Activated naive CD4-positive, alpha-beta T cell treated with anti-CD3 and anti-CD28 coated beads, Interleukin-2, amount 10 ng/mL, durations not matched to agents 7 days and 5 days (primary cell): Measurements from ENCODE around the gene TMEM88.

Experiments used
- CTCF ChIA-PET: fragments of 350-600 bp; sonication (Branson Sonifier 250); formaldehyde crosslinking; loops from one replicate; lab custom pipeline; 2021; ENCODE audit warnings: antibody characterized with exemption; lab: Charles Lee
- DNase-seq: peaks from one replicate; pipeline ENCODE4 v3.0.0-alpha.2; 2020
- H3K27ac Mint-ChIP-seq: one replicate; pipeline ENCODE4 v1.8.0; 2021; ENCODE audit warnings: mild to moderate bottlenecking, moderate library complexity, mixed read lengths
- H3K27me3 Mint-ChIP-seq: one replicate; pipeline ENCODE4 v1.8.0; 2021; ENCODE audit warnings: mild to moderate bottlenecking, mixed read lengths
- H3K36me3 Mint-ChIP-seq: one replicate; pipeline ENCODE4 v1.8.0; 2021; ENCODE audit warnings: mixed read lengths
- H3K4me1 Mint-ChIP-seq: one replicate; pipeline ENCODE4 v1.8.0; 2021; ENCODE audit warnings: mixed read lengths
- H3K4me3 Mint-ChIP-seq: one replicate; pipeline ENCODE4 v1.8.0; 2021; ENCODE audit warnings: mild to moderate bottlenecking, moderate library complexity, mixed read lengths
- H3K9me3 Mint-ChIP-seq: one replicate; pipeline ENCODE4 v1.8.0; 2021; ENCODE audit warnings: mixed read lengths

The TMEM88 gene

DNA sequence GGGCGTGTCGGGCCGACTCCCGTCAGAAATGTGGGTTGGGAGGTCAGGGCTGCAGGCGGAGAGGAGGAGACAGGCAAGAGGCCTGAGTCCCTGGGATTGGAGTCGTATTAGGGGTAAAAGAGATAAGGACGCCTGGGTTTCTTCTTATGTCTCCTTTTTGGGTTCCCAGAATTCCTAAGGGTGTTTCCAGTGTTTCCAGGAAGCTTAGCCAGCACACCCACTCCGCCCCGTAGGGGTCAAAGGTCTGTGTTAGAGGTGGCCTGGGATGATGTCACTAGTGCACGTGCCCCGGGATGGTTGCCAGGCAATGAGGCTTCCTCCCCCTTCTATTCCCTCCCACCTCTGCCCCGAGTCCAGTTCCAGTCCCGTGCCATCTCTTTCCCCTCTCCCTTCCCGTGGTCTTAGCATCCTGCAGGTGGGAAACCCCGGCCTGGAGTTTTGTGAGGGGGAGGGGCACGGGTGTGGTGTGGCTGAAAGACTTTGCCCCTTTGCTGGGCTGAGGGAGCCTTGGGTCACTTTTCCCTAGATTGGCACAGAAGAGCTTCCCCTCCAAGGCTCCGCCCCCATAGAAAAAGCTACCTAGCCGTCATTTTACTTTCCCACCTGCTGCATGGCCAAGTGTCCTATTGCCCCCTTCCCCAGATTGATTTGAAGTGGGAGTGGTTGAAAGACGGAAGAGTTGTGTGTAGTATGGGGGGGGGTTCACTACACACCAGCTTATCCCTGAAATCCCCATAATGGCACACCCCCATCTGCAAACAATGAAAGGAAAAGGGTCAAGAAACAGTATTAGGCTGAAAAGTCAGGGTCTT is 18.1 kb upstream of the TMEM88 start:
- CTCF ChIA-PET, result interaction anchor here (1.3 to 3.0 kb wide), 3 partner anchors 14 to 204 kb away, joined by 3 to 15 read pairs (median 3); no protein-coding TSS in a partner anchor
- H3K36me3 Mint-ChIP-seq, result peaks cover 8% of the 10 kb centered on the region
- H3K4me1 Mint-ChIP-seq, result peaks cover 65% of the 10 kb centered on the region
- peak overlapping the region; percentile 90 for H3K27ac Mint-ChIP-seq
- peak; percentile 73 for DNase-seq
- peak overlapping the region; percentile 98 for H3K4me3 Mint-ChIP-seq
- H3K9me3 Mint-ChIP-seq, result no peaks in the 10 kb centered on the region
- H3K27me3 Mint-ChIP-seq, result peaks cover 25% of the 10 kb centered on the region

DNA sequence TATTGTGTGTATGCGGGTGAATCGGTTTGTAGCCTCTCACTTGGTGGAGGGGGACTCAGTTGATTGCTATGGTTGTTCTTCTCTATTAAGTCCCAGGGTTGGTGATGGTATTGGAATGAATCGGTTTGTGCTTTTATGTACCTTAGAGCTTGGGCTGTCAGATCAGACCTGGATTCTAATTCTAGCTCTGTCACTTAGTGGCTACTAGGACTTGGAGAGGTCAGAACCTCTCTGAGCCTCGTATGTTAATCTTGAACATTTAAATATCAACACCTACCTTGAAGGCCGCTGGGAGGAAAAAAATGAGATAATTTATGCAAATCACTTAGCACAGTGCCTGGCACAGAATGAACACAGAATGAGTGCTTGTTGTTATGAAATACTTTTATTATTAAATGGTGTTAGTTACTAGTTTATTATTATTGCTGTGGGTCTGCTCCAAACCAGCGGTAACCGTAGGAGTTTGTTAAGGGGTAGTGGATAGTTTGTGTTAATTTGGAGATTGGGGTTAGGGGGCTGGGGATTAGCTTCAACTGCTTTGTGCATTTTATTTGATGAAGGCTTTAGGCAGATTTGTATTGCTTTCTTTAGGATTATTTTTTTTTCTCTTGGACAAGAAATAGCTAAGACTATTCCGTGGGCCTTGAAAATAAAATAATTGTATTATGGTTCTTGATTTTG is 17.3 kb upstream of the TMEM88 start:
- DNase-seq, result no peak
- Mint-ChIP-seq H3K9me3 (no peaks in the 10 kb centered on the region), H3K36me3 (peaks cover 8% of the 10 kb centered on the region), H3K4me3 (peak overlapping the region; percentile 98), H3K27ac (peak overlapping the region; percentile 90), H3K4me1 (peaks cover 71% of the 10 kb centered on the region), H3K27me3 (peaks cover 18% of the 10 kb centered on the region)
- CTCF ChIA-PET, result interaction anchor here (1.3 to 3.0 kb wide), 3 partner anchors 13 to 204 kb away, joined by 3 to 15 read pairs (median 3); no protein-coding TSS in a partner anchor

DNA sequence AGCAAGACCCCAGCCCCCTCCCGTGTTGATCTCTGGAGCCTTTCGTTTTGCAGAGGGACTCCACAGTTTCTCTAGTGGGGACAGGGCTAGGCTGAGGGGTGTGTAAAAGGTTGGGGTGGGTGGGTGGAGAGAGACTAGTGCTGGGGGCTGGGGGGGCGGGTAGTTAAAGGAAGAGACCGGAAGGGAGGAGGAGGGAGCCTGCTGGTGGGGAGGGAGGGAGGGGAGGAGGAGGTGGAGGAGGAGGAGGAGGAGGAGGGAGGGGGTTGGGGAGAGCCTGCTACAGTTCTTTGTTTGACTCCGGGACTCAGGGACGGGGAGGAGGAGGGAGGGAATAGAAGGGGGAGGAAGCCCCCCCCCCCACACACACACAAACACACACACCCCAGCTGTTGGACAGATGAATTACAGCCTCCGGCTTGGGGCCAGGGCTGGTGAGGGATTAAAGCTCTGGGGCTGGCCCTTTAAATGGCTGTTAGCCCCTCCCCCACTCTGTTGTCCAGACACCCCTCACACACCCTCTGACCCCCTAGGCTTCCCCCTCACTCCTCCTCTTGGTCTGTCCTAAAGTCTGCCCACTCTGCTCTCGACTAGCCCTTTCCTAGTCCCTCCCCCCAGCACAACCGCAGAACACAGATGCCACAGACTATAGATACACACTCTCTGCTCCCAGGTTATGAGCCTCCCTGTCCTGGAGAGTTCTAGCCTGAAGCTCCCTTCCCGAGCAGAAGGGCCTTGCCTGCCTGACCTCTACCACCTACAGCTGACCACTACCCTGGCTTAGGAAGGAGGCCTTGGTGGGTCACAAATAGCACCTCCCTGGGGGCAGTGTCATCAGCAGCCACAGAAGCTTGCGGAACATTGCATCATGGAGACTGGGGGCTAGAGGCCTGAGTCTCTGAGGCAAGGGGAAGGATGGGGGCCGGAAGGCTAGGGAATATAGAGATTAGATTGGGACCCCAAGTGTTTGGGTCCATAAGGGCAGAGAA is 16.5 kb upstream of the TMEM88 start:
- CTCF ChIA-PET, result interaction anchor here (0.6 to 3.0 kb wide), 5 partner anchors 12 to 203 kb away, joined by 3 to 15 read pairs (median 4); partner anchors contain the start of gene NAA38
- Mint-ChIP-seq H3K4me1 (peaks cover 67% of the 10 kb centered on the region), H3K4me3 (peak overlapping the region; percentile 98), H3K27ac (peak overlapping the region; percentile 67), H3K27me3 (peaks cover 11% of the 10 kb centered on the region), H3K36me3 (peaks cover 8% of the 10 kb centered on the region), H3K9me3 (no peaks in the 10 kb centered on the region)
- DNase-seq, result peak; percentile 52

DNA sequence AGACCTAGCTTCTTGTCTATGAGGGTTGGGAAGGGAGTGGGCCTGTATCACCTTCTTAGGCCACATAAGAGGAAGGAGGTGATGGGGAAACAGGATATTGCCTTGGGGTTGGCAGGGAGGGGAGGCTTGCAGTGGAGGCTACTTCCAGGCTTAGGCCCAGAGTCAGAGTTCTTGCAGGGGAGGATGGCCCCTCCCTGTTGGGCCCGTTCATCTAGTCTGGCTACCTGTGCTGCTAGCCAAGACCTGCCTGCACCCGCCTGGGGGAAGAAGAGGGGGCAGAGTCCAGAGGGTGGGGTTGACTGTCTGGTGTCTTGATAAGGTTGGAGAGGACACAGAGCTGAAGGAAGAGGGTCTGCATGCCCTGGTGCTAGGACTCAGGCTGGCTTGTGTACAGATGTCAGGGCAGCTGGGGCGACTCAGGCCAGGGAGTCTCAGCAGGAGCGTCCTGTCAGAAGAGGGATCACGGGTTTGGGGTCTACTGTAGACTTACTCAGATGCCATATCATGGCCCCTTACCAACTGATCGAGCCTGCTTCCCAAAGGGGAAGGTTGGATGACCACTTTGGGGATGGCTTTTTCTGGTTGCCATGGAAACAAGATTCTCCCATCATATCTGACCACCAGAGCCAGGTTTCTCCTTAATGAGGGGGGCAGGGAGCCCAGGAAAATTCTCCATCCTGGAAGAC is 15.5 kb upstream of the TMEM88 start:
- H3K36me3 Mint-ChIP-seq, result peaks cover 8% of the 10 kb centered on the region
- peaks cover 6% of the 10 kb centered on the region for H3K27me3 Mint-ChIP-seq
- peak overlapping the region; percentile 67 for H3K27ac Mint-ChIP-seq
- DNase-seq, result peak; percentile 33
- H3K4me1 Mint-ChIP-seq, result peaks cover 64% of the 10 kb centered on the region
- no peaks in the 10 kb centered on the region for H3K9me3 Mint-ChIP-seq
- CTCF ChIA-PET, result interaction anchor here (0.6 to 3.0 kb wide), 4 partner anchors 11 to 151 kb away, joined by 3 to 15 read pairs (median 4); partner anchors contain the start of gene NAA38
- H3K4me3 Mint-ChIP-seq, result peak overlapping the region; percentile 56

DNA sequence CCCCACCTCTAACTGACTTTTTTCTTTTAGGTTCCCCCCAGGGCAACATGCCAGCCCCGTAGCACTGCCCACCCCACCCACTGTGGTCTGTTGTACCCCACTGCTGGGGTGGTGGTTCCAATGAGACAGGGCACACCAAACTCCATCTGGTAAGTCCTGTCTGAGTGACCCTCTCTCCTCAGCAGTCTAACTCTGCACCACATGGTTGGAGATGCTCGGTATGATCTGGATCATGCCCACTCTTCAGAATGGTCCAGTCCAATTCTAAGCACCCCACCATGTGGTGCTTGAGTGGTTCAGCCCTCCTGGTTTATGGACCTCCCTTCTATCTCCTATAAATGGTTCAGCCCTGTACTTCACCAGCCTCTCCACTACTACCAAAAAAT is 15.0 kb upstream of the TMEM88 start:
- H3K27me3 Mint-ChIP-seq, result peaks cover 6% of the 10 kb centered on the region
- no peak overlapping the region for H3K4me3 Mint-ChIP-seq
- peaks cover 8% of the 10 kb centered on the region for H3K36me3 Mint-ChIP-seq
- peaks cover 65% of the 10 kb centered on the region for H3K4me1 Mint-ChIP-seq
- H3K27ac Mint-ChIP-seq, result no peak overlapping the region
- H3K9me3 Mint-ChIP-seq, result no peaks in the 10 kb centered on the region
- CTCF ChIA-PET, result interaction anchor here (1.4 to 3.0 kb wide), 3 partner anchors 11 to 150 kb away, joined by 4 to 15 read pairs (median 4); no protein-coding TSS in a partner anchor
- DNase-seq, result no peak

DNA sequence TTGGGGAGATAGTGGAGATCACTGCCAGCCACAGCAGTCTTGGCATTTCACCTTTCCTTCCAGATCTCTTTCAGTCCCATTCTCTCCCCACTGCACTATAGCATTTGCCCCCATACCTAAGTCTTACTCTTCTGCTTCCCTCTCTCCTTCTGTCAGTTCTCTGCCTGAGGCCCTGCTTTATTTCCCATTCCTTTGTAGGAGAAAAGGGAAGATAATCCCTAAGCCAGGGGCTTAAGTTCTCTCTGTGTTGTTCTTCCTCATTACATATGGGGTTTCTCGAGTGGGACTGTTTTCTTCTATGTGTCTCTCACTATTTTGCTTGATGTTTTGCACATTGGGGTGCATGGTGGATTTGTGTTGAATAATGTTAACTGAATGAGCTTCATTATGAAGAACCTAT is 14.4 kb upstream of the TMEM88 start:
- Mint-ChIP-seq H3K27ac (peak overlapping the region; percentile 0), H3K27me3 (peaks cover 6% of the 10 kb centered on the region), H3K9me3 (no peaks in the 10 kb centered on the region), H3K36me3 (peaks cover 8% of the 10 kb centered on the region), H3K4me3 (peak overlapping the region; percentile 79), H3K4me1 (peaks cover 68% of the 10 kb centered on the region)
- CTCF ChIA-PET, result interaction anchor here (1.2 to 2.0 kb wide), 3 partner anchors 8 to 149 kb away, joined by 3 to 4 read pairs (median 4); no protein-coding TSS in a partner anchor
- DNase-seq, result no peak

DNA sequence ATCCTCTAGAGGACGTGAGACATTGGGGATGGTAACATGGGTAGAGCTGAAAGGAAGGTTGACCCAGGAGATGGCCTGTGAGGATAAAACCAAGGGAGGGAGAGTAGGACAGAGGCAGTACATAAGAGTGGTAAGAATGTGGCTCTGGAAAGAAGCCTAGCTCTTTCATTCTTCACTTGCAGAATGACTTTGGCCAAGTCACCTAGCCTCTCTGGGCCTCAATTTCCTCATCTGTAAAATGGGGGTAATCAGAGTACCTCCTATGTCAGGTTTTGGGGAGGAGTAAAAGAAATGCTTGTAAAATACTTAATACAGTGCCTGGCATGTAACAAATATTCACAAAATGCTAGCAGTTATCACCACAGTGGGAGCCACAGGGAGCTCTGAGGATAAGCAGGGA is 14.0 kb upstream of the TMEM88 start:
- H3K4me1 Mint-ChIP-seq, result peaks cover 70% of the 10 kb centered on the region
- peak overlapping the region; percentile 79 for H3K4me3 Mint-ChIP-seq
- peaks cover 6% of the 10 kb centered on the region for H3K27me3 Mint-ChIP-seq
- peak overlapping the region; percentile 83 for H3K27ac Mint-ChIP-seq
- no peak for DNase-seq
- CTCF ChIA-PET, result interaction anchor here (0.9 to 1.4 kb wide), 3 partner anchors 9 to 10 kb away, joined by 3 to 4 read pairs (median 3); no protein-coding TSS in a partner anchor
- H3K9me3 Mint-ChIP-seq, result no peaks in the 10 kb centered on the region
- H3K36me3 Mint-ChIP-seq, result peaks cover 8% of the 10 kb centered on the region

DNA sequence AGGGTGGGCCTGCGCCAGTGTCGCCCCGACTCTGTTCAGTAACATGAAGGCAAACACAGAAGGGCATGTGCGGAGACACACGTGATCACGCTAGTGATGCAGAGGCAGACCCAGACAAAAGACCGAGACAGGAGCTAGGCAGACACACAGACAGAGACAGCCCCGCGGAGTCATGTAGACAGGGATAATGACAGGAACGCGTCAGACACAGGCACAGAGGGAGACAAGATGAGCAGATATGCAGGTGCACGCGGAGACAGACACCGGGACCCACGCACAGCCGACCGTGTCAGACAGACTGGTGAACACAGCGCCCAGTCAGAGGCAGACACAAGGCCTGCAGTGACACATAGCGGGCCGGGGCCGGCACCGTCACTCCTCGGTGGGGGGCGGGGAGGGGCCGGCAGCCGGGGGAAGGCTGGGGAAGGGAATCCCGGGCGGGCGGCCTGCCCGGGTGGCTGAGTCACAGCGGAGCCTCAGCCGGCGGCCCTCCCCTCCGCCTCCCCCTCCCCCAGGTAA is 13.4 kb upstream of the TMEM88 start:
- Mint-ChIP-seq H3K4me1 (peaks cover 66% of the 10 kb centered on the region), H3K36me3 (peaks cover 8% of the 10 kb centered on the region), H3K4me3 (peak overlapping the region; percentile 79), H3K27me3 (peaks cover 6% of the 10 kb centered on the region), H3K27ac (peak overlapping the region; percentile 97), H3K9me3 (no peaks in the 10 kb centered on the region)
- CTCF ChIA-PET, result interaction anchor here (0.9 to 1.4 kb wide), 4 partner anchors 8 to 20 kb away, joined by 3 to 4 read pairs (median 4); no protein-coding TSS in a partner anchor
- peak; percentile 81 for DNase-seq

DNA sequence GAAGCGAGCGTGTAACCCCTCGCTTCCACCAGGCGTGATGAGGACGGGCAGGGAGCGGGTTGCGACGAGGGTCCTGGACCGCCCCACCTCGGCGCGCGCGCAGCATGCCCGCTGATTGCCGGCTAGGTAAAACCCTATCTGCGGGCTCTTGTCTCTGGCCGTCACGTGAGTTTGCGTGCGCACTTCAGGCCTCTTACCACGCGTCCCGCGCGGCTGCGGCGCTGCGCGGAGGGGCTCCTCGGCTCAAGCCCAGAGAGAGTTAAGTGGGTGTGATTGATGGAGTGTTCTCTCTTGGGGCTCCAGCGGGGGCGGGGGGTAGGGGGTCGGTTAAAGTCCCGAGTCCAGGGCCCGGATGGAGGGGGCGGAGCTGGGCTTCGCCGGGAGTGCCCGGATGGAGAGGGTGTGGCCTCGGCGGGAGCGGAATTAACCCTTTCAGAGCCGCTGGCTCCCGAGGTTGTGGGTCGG is 12.9 kb upstream of the TMEM88 start:
- peak; percentile 87 for DNase-seq
- Mint-ChIP-seq H3K9me3 (no peaks in the 10 kb centered on the region), H3K27me3 (peaks cover 3% of the 10 kb centered on the region), H3K4me1 (peaks cover 62% of the 10 kb centered on the region), H3K36me3 (peaks cover 8% of the 10 kb centered on the region), H3K27ac (peak overlapping the region; percentile 97), H3K4me3 (peak overlapping the region; percentile 79)
- CTCF ChIA-PET, result interaction anchor here (0.9 to 1.0 kb wide), 3 partner anchors 8 to 147 kb away, joined by 3 to 4 read pairs (median 3); no protein-coding TSS in a partner anchor

DNA sequence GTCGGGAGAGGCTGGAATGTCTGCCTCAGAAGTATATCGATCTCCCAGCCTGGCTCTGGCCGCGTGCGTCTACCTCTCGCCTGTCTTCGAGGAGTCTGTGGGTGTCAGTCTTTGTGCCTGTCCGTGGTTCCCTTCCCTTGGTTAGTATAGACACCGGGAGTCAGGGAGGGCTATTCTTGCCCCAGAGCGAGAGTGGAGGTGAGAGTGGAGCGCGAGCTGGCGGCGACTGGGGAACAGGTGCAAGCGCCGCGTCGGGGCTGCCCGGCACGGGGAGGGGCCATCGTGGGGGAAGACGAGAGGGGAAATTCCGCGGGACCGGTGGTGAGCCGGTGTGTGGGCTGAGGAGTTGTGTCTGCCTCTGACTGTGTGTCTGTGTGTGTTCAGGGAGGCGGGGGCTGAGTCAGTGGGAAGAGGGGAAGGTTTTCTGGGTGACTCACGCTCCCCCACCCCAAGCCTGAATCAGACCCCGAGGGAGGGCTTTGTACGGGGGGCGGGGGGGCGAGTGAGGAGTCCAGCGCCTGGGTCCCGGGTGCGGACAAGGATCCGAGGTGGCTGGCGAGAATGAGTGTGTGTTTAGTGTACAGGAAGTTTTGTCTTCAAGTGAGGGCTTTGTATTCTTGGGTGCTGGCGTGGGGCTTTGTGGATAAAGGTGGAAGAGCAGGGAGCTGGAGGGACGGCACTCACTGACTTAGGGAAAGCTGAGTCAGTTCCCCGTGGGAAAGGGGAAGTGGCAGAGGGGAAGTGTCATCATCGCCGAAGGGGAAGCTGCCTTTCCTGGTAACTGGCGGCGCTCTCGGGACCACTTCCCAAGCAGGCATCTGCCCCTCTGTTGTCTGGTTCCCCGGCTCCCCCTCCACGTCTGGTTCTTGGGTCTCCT is 12.2 kb upstream of the TMEM88 start:
- Mint-ChIP-seq H3K27me3 (no peaks in the 10 kb centered on the region), H3K9me3 (no peaks in the 10 kb centered on the region), H3K36me3 (peaks cover 8% of the 10 kb centered on the region), H3K4me3 (peak overlapping the region; percentile 79), H3K27ac (peak overlapping the region; percentile 97), H3K4me1 (peaks cover 55% of the 10 kb centered on the region)
- DNase-seq, result peak; percentile 89
- CTCF ChIA-PET, result interaction anchor here (0.6 to 1.0 kb wide), 3 partner anchors 21 to 157 kb away, joined by 3 to 4 read pairs (median 4); no protein-coding TSS in a partner anchor

DNA sequence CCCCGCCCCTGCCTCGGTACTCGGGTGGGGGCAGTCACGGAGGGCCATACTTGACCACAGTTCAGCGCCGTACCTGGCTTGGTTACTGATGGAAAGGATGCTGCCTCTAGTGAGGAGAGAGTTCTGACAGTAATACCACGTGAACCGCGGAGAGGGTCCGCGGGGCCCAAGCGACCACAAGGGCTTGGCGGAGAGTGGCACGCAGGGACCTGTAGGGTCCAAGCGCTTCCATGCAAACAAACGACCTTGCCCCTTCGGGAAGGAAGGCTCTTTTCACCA is 11.7 kb upstream of the TMEM88 start:
- Mint-ChIP-seq H3K4me3 (peak overlapping the region; percentile 79), H3K4me1 (peaks cover 51% of the 10 kb centered on the region), H3K9me3 (no peaks in the 10 kb centered on the region), H3K36me3 (peaks cover 8% of the 10 kb centered on the region), H3K27me3 (no peaks in the 10 kb centered on the region), H3K27ac (peak overlapping the region; percentile 97)
- CTCF ChIA-PET, result interaction anchor here (0.6 kb wide), 1 partner anchor 157 kb away, joined by 4 read pairs; no protein-coding TSS in a partner anchor
- no peak for DNase-seq
